Measurements from ENCODE around the gene CAMK1D.

The CAMK1D gene

DNA sequence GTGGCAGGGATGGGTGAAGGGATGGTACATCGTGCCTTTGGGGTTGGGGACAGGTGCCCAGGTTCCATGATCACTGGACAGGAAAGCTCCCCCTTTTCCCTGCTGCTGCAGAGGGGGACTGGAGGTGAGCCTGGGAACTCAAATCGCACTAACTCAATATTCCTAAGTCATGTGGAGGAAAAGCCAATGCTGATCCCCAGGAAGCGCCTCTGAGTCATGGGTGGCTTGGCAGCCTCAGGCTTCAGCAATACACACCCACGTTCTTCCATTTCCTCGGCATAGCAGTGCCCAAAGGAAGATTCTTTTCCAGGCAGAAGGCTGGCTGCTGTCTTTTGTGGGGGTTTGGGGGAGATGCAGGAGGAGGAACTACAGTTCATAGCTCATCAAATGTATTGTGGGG is 486.4 kb downstream of the CAMK1D start:
- no peak overlapping the region for H2BK5ac ChIP-seq (ENCODE audit: low read length)
- no peak overlapping the region for H3K4ac ChIP-seq (ENCODE audit: low read depth, low read length)
- no peak overlapping the region for H4K5ac ChIP-seq (ENCODE audit: low read length)
- H3K4me1 ChIP-seq (ENCODE audit: control insufficient read depth, low read depth, low read length) = no peaks in the 10 kb centered on the region
- DNase-seq = peak; percentile 32
- no CpG with 5 or more reads among the region's 5 CpGs for WGBS (ENCODE audit: extremely low coverage, insufficient coverage, low lambda C conversion rate)
- no peak overlapping the region for H3K56ac ChIP-seq (ENCODE audit: low read length)
- H2BK120ac ChIP-seq (ENCODE audit: low read depth, low read length) = no peak overlapping the region
- H3K79me2 ChIP-seq (ENCODE audit: control insufficient read depth, insufficient read depth, low read length) = no peaks in the 10 kb centered on the region
- H3K27ac ChIP-seq (ENCODE audit: low read depth, low read length) = no peak overlapping the region
- no peak overlapping the region for H4K8ac ChIP-seq (ENCODE audit: low read depth, low read length)
- H3K18ac ChIP-seq (ENCODE audit: low read length) = no peak overlapping the region
- H3K4me3 ChIP-seq (ENCODE audit: low read length) = no peak overlapping the region
- no peak overlapping the region for H3K4me2 ChIP-seq (ENCODE audit: low read length)
- no peaks in the 10 kb centered on the region for H3K79me1 ChIP-seq (ENCODE audit: low read length)
- no peak overlapping the region for H2AK5ac ChIP-seq (ENCODE audit: low read length)
- H3K36me3 ChIP-seq (ENCODE audit: control insufficient read depth, insufficient read depth, low read length) = no peaks in the 10 kb centered on the region
- no peak overlapping the region for H3K23ac ChIP-seq (ENCODE audit: low read length)
- H2BK15ac ChIP-seq (replicated peaks; ENCODE audit: low read depth) = no peak overlapping the region
- no peaks in the 10 kb centered on the region for H3K27me3 ChIP-seq (ENCODE audit: insufficient read depth, low read length, poor library complexity)
- H3K9ac ChIP-seq (ENCODE audit: low read length) = no peak overlapping the region

DNA sequence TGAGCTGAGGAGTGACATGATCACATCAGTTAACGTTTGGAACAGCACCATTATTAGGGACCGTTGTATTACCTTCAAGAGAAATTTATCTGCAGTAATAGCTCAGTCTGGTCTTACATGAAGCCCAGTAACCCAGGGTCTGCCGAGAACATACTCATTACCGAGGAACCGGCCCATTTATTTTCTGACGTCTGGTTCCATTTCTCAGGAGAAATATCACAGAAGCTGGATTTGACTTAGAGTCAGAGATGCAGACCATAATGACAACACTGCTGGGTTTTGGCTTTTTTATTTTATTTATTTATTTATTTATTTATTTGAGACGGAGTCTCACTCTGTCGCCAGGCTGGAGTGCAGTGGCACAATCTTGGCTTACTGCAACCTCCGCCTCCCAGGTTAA is 489.0 kb downstream of the CAMK1D start:
- no peak for DNase-seq
- Histone ChIP-seq H4K5ac (ENCODE audit: low read length) (no peak overlapping the region), H3K23ac (ENCODE audit: low read length) (no peak overlapping the region), H3K4me3 (ENCODE audit: low read length) (no peak overlapping the region), H2AK5ac (ENCODE audit: low read length) (no peak overlapping the region), H3K18ac (ENCODE audit: low read length) (no peak overlapping the region), H3K4ac (ENCODE audit: low read depth, low read length) (no peak overlapping the region), H3K27ac (ENCODE audit: low read depth, low read length) (no peak overlapping the region), H3K27me3 (ENCODE audit: insufficient read depth, low read length, poor library complexity) (no peaks in the 10 kb centered on the region), H3K79me2 (ENCODE audit: control insufficient read depth, insufficient read depth, low read length) (no peaks in the 10 kb centered on the region), H2BK15ac (replicated peaks; ENCODE audit: low read depth) (no peak overlapping the region), H2BK120ac (ENCODE audit: low read depth, low read length) (no peak overlapping the region), H3K56ac (ENCODE audit: low read length) (no peak overlapping the region), H3K4me1 (ENCODE audit: control insufficient read depth, low read depth, low read length) (no peaks in the 10 kb centered on the region), H3K9ac (ENCODE audit: low read length) (no peak overlapping the region), H4K8ac (ENCODE audit: low read depth, low read length) (no peak overlapping the region), H2BK5ac (ENCODE audit: low read length) (no peak overlapping the region), H3K79me1 (ENCODE audit: low read length) (no peaks in the 10 kb centered on the region), H3K36me3 (ENCODE audit: control insufficient read depth, insufficient read depth, low read length) (no peaks in the 10 kb centered on the region), H3K4me2 (ENCODE audit: low read length) (no peak overlapping the region)
- WGBS (ENCODE audit: extremely low coverage, insufficient coverage, low lambda C conversion rate) = no CpG with 5 or more reads among the region's 9 CpGs

DNA sequence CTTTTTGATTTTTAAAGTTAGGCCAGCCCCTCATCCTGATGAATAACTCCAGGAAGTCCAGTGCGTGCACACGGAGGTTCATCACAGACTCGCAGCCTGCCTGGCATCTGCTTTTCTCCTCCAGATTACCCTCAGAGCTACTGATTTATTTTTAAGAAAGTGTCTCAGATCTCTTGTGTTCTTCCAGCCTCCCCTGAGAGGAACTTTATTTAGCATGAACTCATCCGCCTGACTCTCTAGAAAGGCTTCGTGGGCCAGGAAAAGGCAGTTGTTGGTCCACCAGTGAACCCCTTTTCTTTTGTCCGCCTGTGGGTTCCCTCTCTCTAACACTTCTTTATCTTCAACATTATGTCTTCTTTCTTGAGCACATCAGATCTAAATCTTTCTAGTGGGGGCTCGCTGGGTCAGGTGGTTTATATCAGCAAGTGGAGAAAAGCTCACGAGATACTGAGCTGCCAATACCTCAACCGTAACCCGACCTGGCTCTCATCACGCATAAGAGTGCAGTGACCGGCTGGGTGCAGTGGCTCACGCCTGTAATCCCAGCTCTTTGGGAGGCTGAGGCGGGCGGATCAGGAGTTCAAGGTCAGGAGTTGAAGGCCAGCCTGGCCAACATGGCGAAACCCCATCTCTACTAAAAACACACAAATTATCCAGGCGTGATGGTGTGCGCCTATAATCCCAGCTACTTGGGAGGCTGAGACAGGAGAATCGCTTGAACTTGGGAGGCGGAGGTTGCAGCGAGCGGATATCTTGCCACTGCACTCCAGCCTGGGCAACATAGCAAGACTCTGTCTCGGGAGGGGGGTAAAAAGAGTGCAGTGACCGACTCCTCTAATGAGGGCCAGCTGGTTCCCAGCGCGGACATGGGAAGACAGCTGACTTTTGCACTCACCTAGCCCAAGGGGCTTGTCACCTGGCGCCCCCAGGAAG is 489.9 kb downstream of the CAMK1D start:
- no peak overlapping the region for H3K4me3 ChIP-seq (ENCODE audit: low read length)
- no peaks in the 10 kb centered on the region for H3K36me3 ChIP-seq (ENCODE audit: control insufficient read depth, insufficient read depth, low read length)
- no peak for DNase-seq
- no peaks in the 10 kb centered on the region for H3K79me1 ChIP-seq (ENCODE audit: low read length)
- no peak overlapping the region for H3K56ac ChIP-seq (ENCODE audit: low read length)
- no peaks in the 10 kb centered on the region for H3K4me1 ChIP-seq (ENCODE audit: control insufficient read depth, low read depth, low read length)
- H3K79me2 ChIP-seq (ENCODE audit: control insufficient read depth, insufficient read depth, low read length) = no peaks in the 10 kb centered on the region
- no peak overlapping the region for H3K4me2 ChIP-seq (ENCODE audit: low read length)
- no peaks in the 10 kb centered on the region for H3K27me3 ChIP-seq (ENCODE audit: insufficient read depth, low read length, poor library complexity)
- no peak overlapping the region for H2AK5ac ChIP-seq (ENCODE audit: low read length)
- H3K27ac ChIP-seq (ENCODE audit: low read depth, low read length) = no peak overlapping the region
- H2BK15ac ChIP-seq (replicated peaks; ENCODE audit: low read depth) = no peak overlapping the region
- WGBS (ENCODE audit: extremely low coverage, insufficient coverage, low lambda C conversion rate) = no CpG with 5 or more reads among the region's 27 CpGs
- no peak overlapping the region for H3K9ac ChIP-seq (ENCODE audit: low read length)
- H4K8ac ChIP-seq (ENCODE audit: low read depth, low read length) = no peak overlapping the region
- no peak overlapping the region for H3K18ac ChIP-seq (ENCODE audit: low read length)
- H2BK5ac ChIP-seq (ENCODE audit: low read length) = no peak overlapping the region
- H4K5ac ChIP-seq (ENCODE audit: low read length) = no peak overlapping the region
- H3K23ac ChIP-seq (ENCODE audit: low read length) = no peak overlapping the region
- H3K4ac ChIP-seq (ENCODE audit: low read depth, low read length) = no peak overlapping the region
- H2BK120ac ChIP-seq (ENCODE audit: low read depth, low read length) = no peak overlapping the region

DNA sequence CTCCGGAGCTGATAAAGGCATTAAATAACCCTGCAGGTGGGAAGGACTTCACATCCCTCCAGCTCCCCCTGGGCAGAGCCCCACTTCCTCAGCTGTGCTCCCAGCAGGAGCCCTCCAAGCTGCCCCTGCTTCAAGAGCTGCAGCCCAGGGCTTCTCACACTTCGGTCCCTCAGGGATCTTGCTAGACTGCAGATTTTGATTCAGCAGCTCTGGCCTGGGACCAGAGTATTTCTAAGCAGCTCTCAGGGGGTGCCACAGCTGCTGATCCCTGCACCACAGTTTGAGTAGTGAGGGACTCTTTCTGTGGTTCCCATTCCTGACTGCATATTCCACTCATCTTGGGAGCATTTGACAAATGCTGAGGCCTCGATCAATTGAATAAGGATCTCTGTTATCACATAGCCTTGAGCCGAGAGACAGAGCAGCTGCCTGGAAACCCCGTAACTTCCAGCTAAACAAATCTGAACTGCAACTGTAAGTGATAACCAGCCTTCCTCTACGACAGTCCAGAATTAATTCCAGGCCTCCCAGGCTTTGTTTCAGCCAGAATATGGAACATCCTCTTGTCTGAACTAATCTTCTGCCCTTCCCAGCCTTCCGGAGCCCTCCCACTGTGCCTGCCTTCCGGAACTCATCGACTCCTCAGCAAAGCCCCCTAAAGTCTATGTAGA is 490.7 kb downstream of the CAMK1D start:
- Histone ChIP-seq H3K56ac (ENCODE audit: low read length) (no peak overlapping the region), H3K4me3 (ENCODE audit: low read length) (no peak overlapping the region), H2BK120ac (ENCODE audit: low read depth, low read length) (no peak overlapping the region), H3K4me1 (ENCODE audit: control insufficient read depth, low read depth, low read length) (no peaks in the 10 kb centered on the region), H4K8ac (ENCODE audit: low read depth, low read length) (no peak overlapping the region), H3K4ac (ENCODE audit: low read depth, low read length) (no peak overlapping the region), H2BK15ac (replicated peaks; ENCODE audit: low read depth) (no peak overlapping the region), H3K9ac (ENCODE audit: low read length) (no peak overlapping the region), H3K23ac (ENCODE audit: low read length) (no peak overlapping the region), H3K4me2 (ENCODE audit: low read length) (no peak overlapping the region), H2AK5ac (ENCODE audit: low read length) (no peak overlapping the region), H4K5ac (ENCODE audit: low read length) (no peak overlapping the region), H3K36me3 (ENCODE audit: control insufficient read depth, insufficient read depth, low read length) (no peaks in the 10 kb centered on the region), H3K79me1 (ENCODE audit: low read length) (no peaks in the 10 kb centered on the region), H3K27me3 (ENCODE audit: insufficient read depth, low read length, poor library complexity) (no peaks in the 10 kb centered on the region), H3K18ac (ENCODE audit: low read length) (no peak overlapping the region), H2BK5ac (ENCODE audit: low read length) (no peak overlapping the region), H3K79me2 (ENCODE audit: control insufficient read depth, insufficient read depth, low read length) (no peaks in the 10 kb centered on the region), H3K27ac (ENCODE audit: low read depth, low read length) (no peak overlapping the region)
- no CpG with 5 or more reads among the region's 9 CpGs for WGBS (ENCODE audit: extremely low coverage, insufficient coverage, low lambda C conversion rate)
- peak; percentile 42 for DNase-seq

DNA sequence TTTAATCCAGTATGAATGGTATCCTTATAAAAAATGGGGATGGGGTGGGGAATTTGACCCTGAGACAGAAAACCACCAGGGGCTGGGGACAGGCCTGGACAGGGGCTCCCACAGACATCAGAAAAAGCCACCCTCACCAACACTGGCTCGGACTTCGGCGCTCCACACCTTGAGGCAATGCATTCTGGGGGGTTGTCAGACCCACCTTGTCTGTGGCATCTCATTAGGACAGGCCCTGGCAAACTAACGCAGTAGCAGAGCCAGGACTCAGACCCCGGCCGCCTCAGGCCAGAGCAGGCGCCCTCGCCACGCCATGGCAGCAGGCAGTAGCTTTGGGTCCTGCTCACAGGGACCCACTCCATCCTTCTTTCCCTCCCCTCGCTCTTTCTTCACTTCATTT is 492.1 kb downstream of the CAMK1D start:
- Histone ChIP-seq H3K4me2 (ENCODE audit: low read length) (no peak overlapping the region), H2BK15ac (replicated peaks; ENCODE audit: low read depth) (no peak overlapping the region), H2AK5ac (ENCODE audit: low read length) (no peak overlapping the region), H3K4me1 (ENCODE audit: control insufficient read depth, low read depth, low read length) (no peaks in the 10 kb centered on the region), H3K27ac (ENCODE audit: low read depth, low read length) (no peak overlapping the region), H2BK120ac (ENCODE audit: low read depth, low read length) (no peak overlapping the region), H3K27me3 (ENCODE audit: insufficient read depth, low read length, poor library complexity) (no peaks in the 10 kb centered on the region), H3K79me1 (ENCODE audit: low read length) (no peaks in the 10 kb centered on the region), H3K9ac (ENCODE audit: low read length) (no peak overlapping the region), H2BK5ac (ENCODE audit: low read length) (no peak overlapping the region), H3K79me2 (ENCODE audit: control insufficient read depth, insufficient read depth, low read length) (no peaks in the 10 kb centered on the region), H3K23ac (ENCODE audit: low read length) (no peak overlapping the region), H4K5ac (ENCODE audit: low read length) (no peak overlapping the region), H3K56ac (ENCODE audit: low read length) (no peak overlapping the region), H4K8ac (ENCODE audit: low read depth, low read length) (no peak overlapping the region), H3K4ac (ENCODE audit: low read depth, low read length) (no peak overlapping the region), H3K36me3 (ENCODE audit: control insufficient read depth, insufficient read depth, low read length) (no peaks in the 10 kb centered on the region), H3K4me3 (ENCODE audit: low read length) (no peak overlapping the region), H3K18ac (ENCODE audit: low read length) (no peak overlapping the region)
- DNase-seq = no peak
- WGBS (ENCODE audit: extremely low coverage, insufficient coverage, low lambda C conversion rate) = 100% methylated on average over 1 of the region's 10 CpGs
